HEK293 (cell line): Measurements from ENCODE around the gene UBE2F.

Experiments used
- CTCF ChIP-seq: fragments of 450-650 bp; formaldehyde crosslinking; IDR thresholded peaks from 2 replicates; pipeline ENCODE4 v1.5.1; 2016; ENCODE audit warnings: missing biosample characterization, missing genetic modification characterization
- KLF16 ChIP-seq: fragments of 450-650 bp; formaldehyde crosslinking; IDR thresholded peaks from 2 replicates; pipeline ENCODE4 v1.5.1; 2017; ENCODE audit warnings: missing biosample characterization, missing genetic modification characterization
- KLF9 ChIP-seq: fragments of 450-650 bp; formaldehyde crosslinking; IDR thresholded peaks from 2 replicates; pipeline ENCODE4 v1.5.1; 2016; ENCODE audit warnings: missing biosample characterization, missing genetic modification characterization, low read depth
- MYNN ChIP-seq: fragments of 450-650 bp; formaldehyde crosslinking; IDR thresholded peaks from 2 replicates; pipeline ENCODE4 v1.5.1; 2016; ENCODE audit warnings: missing biosample characterization, missing genetic modification characterization, borderline replicate concordance
- YY1 ChIP-seq: fragments of 450-650 bp; formaldehyde crosslinking; IDR thresholded peaks from 2 replicates; pipeline ENCODE4 v1.5.1; 2018; ENCODE audit warnings: missing biosample characterization, missing genetic modification characterization
- ZFHX2 ChIP-seq: fragments of 450-650 bp; formaldehyde crosslinking; conservative IDR thresholded peaks from 2 replicates; pipeline ENCODE4 v1.5.1; 2016; ENCODE audit warnings: missing biosample characterization, missing genetic modification characterization
- ZNF16 ChIP-seq: fragments of 450-650 bp; formaldehyde crosslinking; IDR thresholded peaks from 2 replicates; pipeline ENCODE4 v1.5.1; 2016; ENCODE audit warnings: low read depth, missing biosample characterization, missing genetic modification characterization
- ZNF302 ChIP-seq: fragments of 450-650 bp; formaldehyde crosslinking; IDR thresholded peaks from 2 replicates; pipeline ENCODE4 v1.5.1; 2016; ENCODE audit warnings: missing biosample characterization, missing genetic modification characterization, low read depth
- ZNF48 ChIP-seq: fragments of 450-650 bp; formaldehyde crosslinking; IDR thresholded peaks from 2 replicates; pipeline ENCODE4 v1.5.1; 2016; ENCODE audit warnings: missing biosample characterization, missing genetic modification characterization
- ZNF664 ChIP-seq: fragments of 450-650 bp; formaldehyde crosslinking; IDR thresholded peaks from 2 replicates; pipeline ENCODE4 v1.5.1; 2016; ENCODE audit warnings: missing biosample characterization, missing genetic modification characterization
- ZNF701 ChIP-seq: fragments of 450-650 bp; formaldehyde crosslinking; IDR thresholded peaks from 2 replicates; pipeline ENCODE4 v1.5.1; 2016; ENCODE audit warnings: missing biosample characterization, missing genetic modification characterization
- TF ChIP-seq, protein P1 (sequence below): fragments of 450-650 bp; formaldehyde crosslinking; IDR thresholded peaks from 2 replicates; pipeline ENCODE4 v1.5.1; 2016; ENCODE audit warnings: missing biosample characterization, missing genetic modification characterization

GRCh38 chr2:238046725-238047270 is 80.0 kb downstream of the UBE2F start:
- TF ChIP-seq ZNF16 (tag by site-specific recombination) (no peak), KLF16 (tag by site-specific recombination) (no peak), CTCF (tag by site-specific recombination) (no peak), ZNF302 (tag by site-specific recombination) (no peak), MYNN (tag by site-specific recombination) (no peak), YY1 (tag by site-specific recombination) (no peak), KLF9 (tag by site-specific recombination) (no peak), ZNF701 (no peak), ZNF48 (tag by site-specific recombination) (no peak), ZNF664 (tag by site-specific recombination) (no peak), ZFHX2 (tag by site-specific recombination) (no peak)
- TF ChIP-seq, protein P1, sequence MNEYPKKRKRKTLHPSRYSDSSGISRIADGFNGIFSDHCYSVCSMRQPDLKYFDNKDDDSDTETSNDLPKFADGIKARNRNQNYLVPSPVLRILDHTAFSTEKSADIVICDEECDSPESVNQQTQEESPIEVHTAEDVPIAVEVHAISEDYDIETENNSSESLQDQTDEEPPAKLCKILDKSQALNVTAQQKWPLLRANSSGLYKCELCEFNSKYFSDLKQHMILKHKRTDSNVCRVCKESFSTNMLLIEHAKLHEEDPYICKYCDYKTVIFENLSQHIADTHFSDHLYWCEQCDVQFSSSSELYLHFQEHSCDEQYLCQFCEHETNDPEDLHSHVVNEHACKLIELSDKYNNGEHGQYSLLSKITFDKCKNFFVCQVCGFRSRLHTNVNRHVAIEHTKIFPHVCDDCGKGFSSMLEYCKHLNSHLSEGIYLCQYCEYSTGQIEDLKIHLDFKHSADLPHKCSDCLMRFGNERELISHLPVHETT (tag by site-specific recombination): no peak
